ENCODE measurements around the gene CACNA2D3.

DNA sequence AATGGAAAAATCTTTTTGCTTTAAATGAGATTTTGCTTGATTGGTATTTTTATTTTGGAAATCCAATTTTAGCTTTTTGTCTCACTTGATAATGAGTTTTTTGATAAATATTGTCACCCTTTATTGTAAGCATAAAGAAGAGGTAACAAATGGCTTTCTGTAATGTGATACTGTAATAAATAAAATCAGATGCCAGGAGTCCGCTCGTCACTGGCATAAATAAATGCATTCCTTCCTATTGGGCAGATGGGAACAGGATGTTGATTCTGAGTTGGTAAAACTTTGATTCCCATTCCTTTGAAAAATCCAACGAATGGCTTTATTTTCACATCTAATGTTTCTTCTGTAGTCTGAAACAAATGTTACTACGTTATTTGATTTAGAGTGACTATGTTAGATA, 59.9 kb downstream of the CACNA2D3 start:
- TF ChIP-seq, protein P1, sequence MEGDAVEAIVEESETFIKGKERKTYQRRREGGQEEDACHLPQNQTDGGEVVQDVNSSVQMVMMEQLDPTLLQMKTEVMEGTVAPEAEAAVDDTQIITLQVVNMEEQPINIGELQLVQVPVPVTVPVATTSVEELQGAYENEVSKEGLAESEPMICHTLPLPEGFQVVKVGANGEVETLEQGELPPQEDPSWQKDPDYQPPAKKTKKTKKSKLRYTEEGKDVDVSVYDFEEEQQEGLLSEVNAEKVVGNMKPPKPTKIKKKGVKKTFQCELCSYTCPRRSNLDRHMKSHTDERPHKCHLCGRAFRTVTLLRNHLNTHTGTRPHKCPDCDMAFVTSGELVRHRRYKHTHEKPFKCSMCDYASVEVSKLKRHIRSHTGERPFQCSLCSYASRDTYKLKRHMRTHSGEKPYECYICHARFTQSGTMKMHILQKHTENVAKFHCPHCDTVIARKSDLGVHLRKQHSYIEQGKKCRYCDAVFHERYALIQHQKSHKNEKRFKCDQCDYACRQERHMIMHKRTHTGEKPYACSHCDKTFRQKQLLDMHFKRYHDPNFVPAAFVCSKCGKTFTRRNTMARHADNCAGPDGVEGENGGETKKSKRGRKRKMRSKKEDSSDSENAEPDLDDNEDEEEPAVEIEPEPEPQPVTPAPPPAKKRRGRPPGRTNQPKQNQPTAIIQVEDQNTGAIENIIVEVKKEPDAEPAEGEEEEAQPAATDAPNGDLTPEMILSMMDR (IDR thresholded peaks at IDR 0.05): no peak
- TF ChIP-seq EP300 (IDR thresholded peaks at IDR 0.05; ENCODE audit: low read depth): no peak
- TF ChIP-seq POLR2A (IDR thresholded peaks at IDR 0.05): no peak

Data from transverse colon (tissue), 3 donors.